ENCODE data around the gene CLMN. TPM values are rescaled to one million over a fixed set of nuclear protein-coding genes. Genes with fewer than 3 reads are reported as not detected.

CLMN gene
- total RNA-seq, 2 experiments from 2014 or later = 0.75 to 1.5 TPM

GRCh38 chr14:95317817-95318343 is 1.8 kb downstream of the CLMN start:
- ChIA-PET POLR2A (no interaction called here), CTCF (no interaction called here)
- no peaks in the 10 kb centered on the region for H3K9me3 Mint-ChIP-seq (ENCODE audit: low read depth)
- no peak overlapping the region for H3K4me3 Mint-ChIP-seq
- H3K27me3 Mint-ChIP-seq = peaks cover 49% of the 10 kb centered on the region
- intact Hi-C loops (cut with DNase I, micrococcal nuclease) = loop anchor here (1.0 to 10.0 kb wide), 4 partner anchors 31 to 217 kb away; partner anchors contain the start of genes GLRX5 (in 2 of the 2) and DICER1 (in 1 of the 2)
- no peak for ATAC-seq
- no peak overlapping the region for H3K27ac Mint-ChIP-seq
- no peaks in the 10 kb centered on the region for H3K36me3 Mint-ChIP-seq (ENCODE audit: low read depth)
- H3K4me1 Mint-ChIP-seq = peaks cover 19% of the 10 kb centered on the region
- no peak for DNase-seq

- Mint-ChIP-seq H3K27ac (no peak overlapping the region), H3K36me3 (ENCODE audit: low read depth) (no peaks in the 10 kb centered on the region), H3K4me3 (no peak overlapping the region), H3K9me3 (ENCODE audit: low read depth) (no peaks in the 10 kb centered on the region), H3K4me1 (peaks cover 19% of the 10 kb centered on the region), H3K27me3 (peaks cover 47% of the 10 kb centered on the region)
- DNase-seq = no peak
- no peak for ATAC-seq
- intact Hi-C loops (cut with DNase I, micrococcal nuclease) = loop anchor here (1.0 to 10.0 kb wide), 3 partner anchors 32 to 218 kb away; partner anchors contain the start of genes DICER1 (in 1 of the 2) and GLRX5 (in 1 of the 2)
- ChIA-PET POLR2A (no interaction called here), CTCF (no interaction called here)
These were observed 2.9 kb downstream of the CLMN start for GRCh38 chr14:95316821-95317220.

- Mint-ChIP-seq H3K36me3 (ENCODE audit: low read depth) (no peaks in the 10 kb centered on the region), H3K9me3 (ENCODE audit: low read depth) (no peaks in the 10 kb centered on the region), H3K27me3 (peaks cover 41% of the 10 kb centered on the region), H3K4me1 (peaks cover 19% of the 10 kb centered on the region), H3K27ac (no peak overlapping the region), H3K4me3 (no peak overlapping the region)
- DNase-seq (no peak), ATAC-seq (no peak)
- ChIA-PET POLR2A (interaction anchor here (0.6 kb wide), 1 partner anchor 10 kb away, joined by 7 read pairs; no protein-coding TSS in a partner anchor), CTCF (no interaction called here)
- intact Hi-C loops (cut with DNase I, micrococcal nuclease) = loop anchor here (2.0 to 10.0 kb wide), 3 partner anchors 55 to 219 kb away; partner anchors contain the start of genes DICER1 (in 1 of the 2) and GLRX5 (in 1 of the 2)
These were observed 4.1 kb downstream of the CLMN start for GRCh38 chr14:95315579-95315978.

GRCh38 chr14:95315156-95315555 is 4.6 kb downstream of the CLMN start:
- H3K4me3 Mint-ChIP-seq = no peak overlapping the region

GRCh38 chr14:95314609-95315008 is 5.1 kb downstream of the CLMN start:
- POLR2A ChIA-PET = no interaction called here
- CTCF ChIA-PET = interaction anchor here (1.0 kb wide), 1 partner anchor 154 kb away, joined by 3 read pairs; no protein-coding TSS in a partner anchor
- intact Hi-C loops (cut with DNase I, micrococcal nuclease) = loop anchor here (1.0 to 10.0 kb wide), 4 partner anchors 49 to 220 kb away; partner anchors contain the start of genes DICER1 (in 1 of the 2) and GLRX5 (in 1 of the 2)

More at GRCh38 chr14:95315156-95315555, 4.6 kb downstream of the CLMN start:
- H3K9me3 Mint-ChIP-seq (ENCODE audit: low read depth) = no peaks in the 10 kb centered on the region
- H3K4me1 Mint-ChIP-seq = peaks cover 19% of the 10 kb centered on the region
- ChIA-PET POLR2A (interaction anchor here (0.6 kb wide), 1 partner anchor 10 kb away, joined by 7 read pairs; no protein-coding TSS in a partner anchor), CTCF (interaction anchor here (1.0 kb wide), 1 partner anchor 155 kb away, joined by 3 read pairs; no protein-coding TSS in a partner anchor)
- no peak for DNase-seq
- H3K36me3 Mint-ChIP-seq (ENCODE audit: low read depth) = no peaks in the 10 kb centered on the region
- peaks cover 41% of the 10 kb centered on the region for H3K27me3 Mint-ChIP-seq
- intact Hi-C loops (cut with DNase I, micrococcal nuclease) = loop anchor here (2.0 to 10.0 kb wide), 3 partner anchors 54 to 220 kb away; partner anchors contain the start of genes DICER1 (in 1 of the 2) and GLRX5 (in 1 of the 2)
- no peak overlapping the region for H3K27ac Mint-ChIP-seq
- ATAC-seq = no peak

GRCh38 chr14:95313707-95314106 is 6.0 kb downstream of the CLMN start:
- ChIA-PET POLR2A (no interaction called here), CTCF (no interaction called here)
- Mint-ChIP-seq H3K4me3 (no peak overlapping the region), H3K27me3 (peaks cover 36% of the 10 kb centered on the region), H3K4me1 (peaks cover 13% of the 10 kb centered on the region), H3K36me3 (ENCODE audit: low read depth) (no peaks in the 10 kb centered on the region), H3K9me3 (ENCODE audit: low read depth) (no peaks in the 10 kb centered on the region), H3K27ac (no peak overlapping the region)
- ATAC-seq (no peak), DNase-seq (no peak)
- intact Hi-C loops (cut with DNase I, micrococcal nuclease) = loop anchor here (1.0 to 10.0 kb wide), 3 partner anchors 48 to 221 kb away; partner anchors contain the start of gene GLRX5 (in 1 of the 2)

More at GRCh38 chr14:95314609-95315008, 5.1 kb downstream of the CLMN start:
- Mint-ChIP-seq H3K4me3 (no peak overlapping the region), H3K27me3 (peaks cover 41% of the 10 kb centered on the region), H3K9me3 (ENCODE audit: low read depth) (no peaks in the 10 kb centered on the region), H3K4me1 (peaks cover 19% of the 10 kb centered on the region), H3K36me3 (ENCODE audit: low read depth) (no peaks in the 10 kb centered on the region), H3K27ac (no peak overlapping the region)
- peak; percentile 79 for DNase-seq
- peak; percentile 98 for ATAC-seq

GRCh38 chr14:95313190-95313589 is 6.5 kb downstream of the CLMN start:
- Mint-ChIP-seq H3K27ac (no peak overlapping the region), H3K36me3 (ENCODE audit: low read depth) (no peaks in the 10 kb centered on the region), H3K4me3 (no peak overlapping the region), H3K4me1 (peaks cover 11% of the 10 kb centered on the region), H3K9me3 (ENCODE audit: low read depth) (no peaks in the 10 kb centered on the region), H3K27me3 (peaks cover 33% of the 10 kb centered on the region)
- DNase-seq = no peak
- intact Hi-C loops (cut with DNase I, micrococcal nuclease) = loop anchor here in 1 of 2 experiments (10.0 kb wide), 1 partner anchor 222 kb away; the partner anchor contains the start of gene GLRX5
- POLR2A ChIA-PET = no interaction called here
- CTCF ChIA-PET = no interaction called here
- no peak for ATAC-seq

- Mint-ChIP-seq H3K27ac (no peak overlapping the region), H3K4me3 (no peak overlapping the region), H3K27me3 (peaks cover 28% of the 10 kb centered on the region), H3K4me1 (peaks cover 11% of the 10 kb centered on the region), H3K36me3 (ENCODE audit: low read depth) (no peaks in the 10 kb centered on the region), H3K9me3 (ENCODE audit: low read depth) (no peaks in the 10 kb centered on the region)
- DNase-seq = no peak
- ChIA-PET CTCF (no interaction called here), POLR2A (interaction anchor here (0.7 kb wide), 1 partner anchor 116 kb away, joined by 3 read pairs; no protein-coding TSS in a partner anchor)
- intact Hi-C loops (cut with DNase I, micrococcal nuclease) = loop anchor here in 1 of 2 experiments (10.0 kb wide), 1 partner anchor 222 kb away; the partner anchor contains the start of gene GLRX5
- no peak for ATAC-seq
These were observed 7.4 kb downstream of the CLMN start for GRCh38 chr14:95312311-95312710.

- ATAC-seq (no peak), DNase-seq (no peak)
- CTCF ChIA-PET = interaction anchor here (0.6 kb wide), 1 partner anchor 842 kb away, joined by 3 read pairs; no protein-coding TSS in a partner anchor
- no peaks in the 10 kb centered on the region for H3K36me3 Mint-ChIP-seq (ENCODE audit: low read depth)
- intact Hi-C loops (cut with DNase I, micrococcal nuclease) = loop anchor here in 1 of 2 experiments (10.0 kb wide), 1 partner anchor 223 kb away; the partner anchor contains the start of gene GLRX5
- no peak overlapping the region for H3K27ac Mint-ChIP-seq
- no peak overlapping the region for H3K4me3 Mint-ChIP-seq
- POLR2A ChIA-PET = interaction anchor here (0.7 kb wide), 1 partner anchor 116 kb away, joined by 3 read pairs; no protein-coding TSS in a partner anchor
- H3K4me1 Mint-ChIP-seq = peaks cover 11% of the 10 kb centered on the region
- peaks cover 26% of the 10 kb centered on the region for H3K27me3 Mint-ChIP-seq
- no peaks in the 10 kb centered on the region for H3K9me3 Mint-ChIP-seq (ENCODE audit: low read depth)
These were observed 8.0 kb downstream of the CLMN start for GRCh38 chr14:95311752-95312151.

GRCh38 chr14:95310635-95311380 is 8.9 kb downstream of the CLMN start:
- intact Hi-C loops (cut with DNase I, micrococcal nuclease) = loop anchor here in 1 of 2 experiments (10.0 kb wide), 1 partner anchor 224 kb away; the partner anchor contains the start of gene GLRX5
- ChIA-PET POLR2A (no interaction called here), CTCF (interaction anchor here (0.6 kb wide), 1 partner anchor 843 kb away, joined by 3 read pairs; no protein-coding TSS in a partner anchor)
- no peaks in the 10 kb centered on the region for H3K36me3 Mint-ChIP-seq (ENCODE audit: low read depth)
- H3K27ac Mint-ChIP-seq = no peak overlapping the region
- H3K27me3 Mint-ChIP-seq = peaks cover 23% of the 10 kb centered on the region
- peaks cover 11% of the 10 kb centered on the region for H3K4me1 Mint-ChIP-seq
- ATAC-seq (no peak), DNase-seq (no peak)
- no peak overlapping the region for H3K4me3 Mint-ChIP-seq
- no peaks in the 10 kb centered on the region for H3K9me3 Mint-ChIP-seq (ENCODE audit: low read depth)

Measured in activated CD4-positive, alpha-beta T cell treated with anti-CD3 and anti-CD28 coated beads for 36 hours (primary cell).